Fibroblast of lung (primary cell): Measurements from ENCODE around the gene BTBD9.

Experiments
- EZH2 ChIP-seq: IDR thresholded peaks from 2 replicates; pipeline ENCODE4 v1.5.1; 2012; ENCODE audit warnings: low read length, control low read depth, mild to moderate bottlenecking; ENCODE audit errors: missing control alignments
- TF ChIP-seq, protein P1 (sequence below), 2 donors: IDR thresholded peaks in 1 of 2; conservative IDR thresholded peaks in 1 of 2; 1 replicate in 1 of 2; 2 replicates in 1 of 2; pipeline ENCODE4 v1.5.1; 2011 to 2012; ENCODE audit warnings: low read length in 2 of 2, control low read depth in 1 of 2, inconsistent platforms in 1 of 2, low read depth in 1 of 2, mild to moderate bottlenecking in 1 of 2

DNA sequence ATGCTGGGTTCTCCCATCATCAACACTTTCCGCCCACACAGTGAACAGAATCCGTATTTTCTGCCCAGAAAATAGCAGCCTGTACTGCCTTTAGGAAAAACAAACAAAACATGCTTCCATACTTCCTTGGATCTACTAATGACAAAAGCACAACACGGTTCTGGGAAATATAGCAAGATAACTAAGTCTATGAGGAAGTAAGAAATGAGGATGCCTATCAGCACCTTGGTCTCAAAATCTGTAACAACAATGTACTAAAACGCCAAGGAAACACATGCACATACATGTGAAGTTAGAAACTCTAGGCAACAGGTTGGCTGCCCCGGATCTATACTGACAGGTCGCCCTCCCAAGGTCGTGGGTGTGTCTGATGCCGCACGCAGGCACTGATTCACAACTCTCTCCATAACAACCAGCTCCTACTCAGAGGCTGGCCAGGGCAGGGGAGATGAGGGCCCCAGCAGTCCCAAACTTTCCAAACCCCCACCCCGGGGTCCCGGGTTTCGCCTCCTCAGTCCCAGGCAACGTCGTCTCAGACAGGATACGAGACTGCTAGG is 710 bp downstream of the BTBD9 start:
- TF ChIP-seq, protein P1, sequence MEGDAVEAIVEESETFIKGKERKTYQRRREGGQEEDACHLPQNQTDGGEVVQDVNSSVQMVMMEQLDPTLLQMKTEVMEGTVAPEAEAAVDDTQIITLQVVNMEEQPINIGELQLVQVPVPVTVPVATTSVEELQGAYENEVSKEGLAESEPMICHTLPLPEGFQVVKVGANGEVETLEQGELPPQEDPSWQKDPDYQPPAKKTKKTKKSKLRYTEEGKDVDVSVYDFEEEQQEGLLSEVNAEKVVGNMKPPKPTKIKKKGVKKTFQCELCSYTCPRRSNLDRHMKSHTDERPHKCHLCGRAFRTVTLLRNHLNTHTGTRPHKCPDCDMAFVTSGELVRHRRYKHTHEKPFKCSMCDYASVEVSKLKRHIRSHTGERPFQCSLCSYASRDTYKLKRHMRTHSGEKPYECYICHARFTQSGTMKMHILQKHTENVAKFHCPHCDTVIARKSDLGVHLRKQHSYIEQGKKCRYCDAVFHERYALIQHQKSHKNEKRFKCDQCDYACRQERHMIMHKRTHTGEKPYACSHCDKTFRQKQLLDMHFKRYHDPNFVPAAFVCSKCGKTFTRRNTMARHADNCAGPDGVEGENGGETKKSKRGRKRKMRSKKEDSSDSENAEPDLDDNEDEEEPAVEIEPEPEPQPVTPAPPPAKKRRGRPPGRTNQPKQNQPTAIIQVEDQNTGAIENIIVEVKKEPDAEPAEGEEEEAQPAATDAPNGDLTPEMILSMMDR (conservative IDR thresholded peaks at IDR 0.05 in 1 of 2, IDR thresholded peaks at IDR 0.05 in 1 of 2; ENCODE audit: low read depth in 1 of 2, low read length in 2 of 2), result no peak
- no peak for TF ChIP-seq EZH2
